Measurements from ENCODE around the gene THBS4. TPM values are rescaled to one million over a fixed set of nuclear protein-coding genes. Genes with fewer than 3 reads are reported as not detected.

The THBS4 gene
- polyA plus RNA-seq, 3 donors: 0.03 TPM; not detected in 2

DNA sequence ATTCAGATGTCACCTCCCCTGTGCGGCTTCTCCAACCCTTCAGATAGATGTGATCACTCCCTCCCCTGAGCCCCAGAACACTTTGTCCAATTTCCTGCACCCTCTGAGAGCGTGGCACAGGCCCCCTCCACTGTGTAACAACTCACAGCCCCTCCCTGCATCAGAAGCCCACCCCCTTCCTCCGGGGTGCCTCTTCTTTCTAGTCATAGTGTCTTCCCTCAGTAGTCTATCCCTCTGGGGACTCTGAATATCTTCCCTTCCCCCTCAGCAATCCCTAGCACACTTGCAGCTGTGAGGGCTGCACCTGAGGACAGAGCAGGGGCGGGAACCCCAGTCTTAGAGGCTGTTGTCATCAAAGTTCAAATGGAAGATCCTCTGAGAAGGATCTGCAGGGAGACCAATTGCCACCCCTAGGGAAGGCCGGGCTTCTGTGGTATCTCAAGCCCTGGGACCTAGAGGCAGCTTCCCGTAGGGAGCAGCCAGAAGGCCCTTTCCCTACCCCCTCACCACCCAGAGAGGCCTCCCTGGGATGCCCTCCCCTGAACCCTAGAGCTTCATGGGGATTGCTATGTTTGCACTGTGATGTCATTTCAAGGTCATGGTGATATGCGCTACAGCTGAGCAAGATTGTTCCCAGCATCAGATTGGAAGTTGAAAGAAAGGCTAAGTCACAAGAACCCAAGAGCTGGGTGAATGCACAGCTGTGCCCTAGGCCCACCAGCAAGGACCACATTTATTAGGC lies 70.7 kb downstream of the THBS4 start:
- Histone ChIP-seq H3K9me3 (replicated peaks in 1 of 2; ENCODE audit: control insufficient read depth in 1 of 2, insufficient read depth in 1 of 2, low read length in 2 of 2) (no peaks in the 10 kb centered on the region), H3K27me3 (ENCODE audit: control insufficient read depth in 2 of 2, insufficient read depth in 2 of 2, low read length in 2 of 2) (no peaks in the 10 kb centered on the region), H3K79me2 (ENCODE audit: insufficient read depth, low read length) (no peaks in the 10 kb centered on the region), H3K4me1 (ENCODE audit: control insufficient read depth in 1 of 2, insufficient read depth in 2 of 2, low read length in 2 of 2) (no peaks in the 10 kb centered on the region), H3K9ac (ENCODE audit: insufficient read depth, low read length, poor library complexity, severe bottlenecking) (no peak overlapping the region), H3K4me3 (replicated peaks in 1 of 3; ENCODE audit: low read depth in 2 of 3, low read length in 3 of 3) (no peak overlapping the region), H3K36me3 (replicated peaks in 1 of 2; ENCODE audit: control insufficient read depth in 1 of 2, insufficient read depth in 2 of 2, low read length in 2 of 2) (no peaks in the 10 kb centered on the region), H4K20me1 (ENCODE audit: insufficient read depth, low read length) (no peaks in the 10 kb centered on the region), H3K27ac (ENCODE audit: low read depth in 1 of 2, low read length in 2 of 2) (no peak overlapping the region), H2AFZ (ENCODE audit: insufficient read depth, low read depth, low read length, poor library complexity, severe bottlenecking) (no peak overlapping the region), H3K4me2 (replicated peaks; ENCODE audit: extremely low read depth, low read length, poor library complexity, severe bottlenecking) (no peak overlapping the region)
- H3K27me3 Mint-ChIP-seq (ENCODE audit: low read depth in 3 of 3): peaks cover 1 to 4% (median 4%) of the 10 kb centered on the region in 3 donors
- no peak for DNase-seq
- peaks cover 0 to 1% of the 10 kb centered on the region in 2 donors for H3K36me3 Mint-ChIP-seq
- TF ChIP-seq, protein P1, sequence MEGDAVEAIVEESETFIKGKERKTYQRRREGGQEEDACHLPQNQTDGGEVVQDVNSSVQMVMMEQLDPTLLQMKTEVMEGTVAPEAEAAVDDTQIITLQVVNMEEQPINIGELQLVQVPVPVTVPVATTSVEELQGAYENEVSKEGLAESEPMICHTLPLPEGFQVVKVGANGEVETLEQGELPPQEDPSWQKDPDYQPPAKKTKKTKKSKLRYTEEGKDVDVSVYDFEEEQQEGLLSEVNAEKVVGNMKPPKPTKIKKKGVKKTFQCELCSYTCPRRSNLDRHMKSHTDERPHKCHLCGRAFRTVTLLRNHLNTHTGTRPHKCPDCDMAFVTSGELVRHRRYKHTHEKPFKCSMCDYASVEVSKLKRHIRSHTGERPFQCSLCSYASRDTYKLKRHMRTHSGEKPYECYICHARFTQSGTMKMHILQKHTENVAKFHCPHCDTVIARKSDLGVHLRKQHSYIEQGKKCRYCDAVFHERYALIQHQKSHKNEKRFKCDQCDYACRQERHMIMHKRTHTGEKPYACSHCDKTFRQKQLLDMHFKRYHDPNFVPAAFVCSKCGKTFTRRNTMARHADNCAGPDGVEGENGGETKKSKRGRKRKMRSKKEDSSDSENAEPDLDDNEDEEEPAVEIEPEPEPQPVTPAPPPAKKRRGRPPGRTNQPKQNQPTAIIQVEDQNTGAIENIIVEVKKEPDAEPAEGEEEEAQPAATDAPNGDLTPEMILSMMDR (IDR thresholded peaks at IDR 0.05): no peak
- peak overlapping the region in 1 of 7 donors; percentile 55 for H3K27ac Mint-ChIP-seq
- peaks cover 6% of the 10 kb centered on the region for H3K4me1 Mint-ChIP-seq
- WGBS (ENCODE audit: insufficient coverage): 97% methylated on average over 5 of the region's 7 CpGs
- H3K9me3 Mint-ChIP-seq: no peaks in the 10 kb centered on the region
- intact Hi-C loops (cut with micrococcal nuclease): no loop called here
- H3K4me3 Mint-ChIP-seq: no peak overlapping the region

DNA sequence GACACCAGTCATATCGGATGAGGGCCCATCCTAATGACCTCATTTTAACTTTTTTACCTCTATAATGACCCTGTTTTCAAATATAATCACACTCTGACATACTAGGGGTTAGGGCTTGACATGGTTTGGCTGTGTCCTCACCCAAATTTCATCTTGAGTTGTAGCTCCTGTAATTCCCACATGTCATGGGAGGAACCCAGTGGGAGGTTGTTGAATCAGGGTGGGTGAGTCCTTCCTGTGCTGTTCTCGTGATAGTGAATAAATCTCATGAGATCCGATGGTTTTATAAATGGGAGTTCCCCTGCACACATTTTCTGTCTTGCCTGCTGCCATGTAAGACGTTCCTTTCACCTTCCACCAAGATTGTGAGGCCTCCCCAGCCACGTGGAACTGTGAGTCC lies 71.8 kb downstream of the THBS4 start:
- H3K27ac Mint-ChIP-seq: peak overlapping the region in 1 of 7 donors; percentile 42
- peaks cover 6% of the 10 kb centered on the region for H3K4me1 Mint-ChIP-seq
- H3K27me3 Mint-ChIP-seq (ENCODE audit: low read depth in 3 of 3): peaks cover 1 to 4% (median 4%) of the 10 kb centered on the region in 3 donors
- Histone ChIP-seq H3K79me2 (ENCODE audit: insufficient read depth, low read length) (no peaks in the 10 kb centered on the region), H2AFZ (ENCODE audit: insufficient read depth, low read depth, low read length, poor library complexity, severe bottlenecking) (no peak overlapping the region), H3K27me3 (ENCODE audit: control insufficient read depth in 2 of 2, insufficient read depth in 2 of 2, low read length in 2 of 2) (no peaks in the 10 kb centered on the region), H3K36me3 (replicated peaks in 1 of 2; ENCODE audit: control insufficient read depth in 1 of 2, insufficient read depth in 2 of 2, low read length in 2 of 2) (no peaks in the 10 kb centered on the region), H3K9ac (ENCODE audit: insufficient read depth, low read length, poor library complexity, severe bottlenecking) (no peak overlapping the region), H3K4me1 (ENCODE audit: control insufficient read depth in 1 of 2, insufficient read depth in 2 of 2, low read length in 2 of 2) (no peaks in the 10 kb centered on the region), H3K27ac (ENCODE audit: low read depth in 1 of 2, low read length in 2 of 2) (no peak overlapping the region), H3K9me3 (replicated peaks in 1 of 2; ENCODE audit: control insufficient read depth in 1 of 2, insufficient read depth in 1 of 2, low read length in 2 of 2) (no peaks in the 10 kb centered on the region), H4K20me1 (ENCODE audit: insufficient read depth, low read length) (no peaks in the 10 kb centered on the region), H3K4me3 (replicated peaks in 1 of 3; ENCODE audit: low read depth in 2 of 3, low read length in 3 of 3) (no peak overlapping the region), H3K4me2 (replicated peaks; ENCODE audit: extremely low read depth, low read length, poor library complexity, severe bottlenecking) (no peak overlapping the region)
- TF ChIP-seq, protein P1 (IDR thresholded peaks at IDR 0.05): no peak
- WGBS (ENCODE audit: insufficient coverage): no CpG with 5 or more reads among the region's 5 CpGs
- intact Hi-C loops (cut with micrococcal nuclease): no loop called here
- H3K9me3 Mint-ChIP-seq: no peaks in the 10 kb centered on the region
- H3K4me3 Mint-ChIP-seq: no peak overlapping the region
- DNase-seq: no peak
- H3K36me3 Mint-ChIP-seq: peaks cover 0 to 1% of the 10 kb centered on the region in 2 donors

Measured in CD14-positive monocyte (primary cell).